HUES6 (cell line): ENCODE measurements around the gene MAST1.

Experiments used
- H3K27ac ChIP-seq: 2 replicates; pipeline ENCODE4 v1.7.0; 2013; ENCODE audit warnings: low read depth, mild to moderate bottlenecking, low read length, inconsistent platforms
- H3K27me3 ChIP-seq: 2 replicates; pipeline ENCODE4 v1.6.1; 2013; ENCODE audit warnings: low read length; ENCODE audit not compliant: control insufficient read depth, insufficient read depth
- H3K36me3 ChIP-seq: 2 replicates; pipeline ENCODE4 v1.6.1; 2013; ENCODE audit warnings: low read length; ENCODE audit not compliant: control insufficient read depth, insufficient read depth
- H3K4me1 ChIP-seq: 2 replicates; pipeline ENCODE4 v1.6.1; 2013; ENCODE audit warnings: low read length; ENCODE audit not compliant: control insufficient read depth, insufficient read depth
- H3K4me3 ChIP-seq: 2 replicates; pipeline ENCODE4 v1.5.1; 2013; ENCODE audit warnings: low read depth, low read length
- H3K9ac ChIP-seq: one replicate; pipeline ENCODE4 v1.6.1; 2013; ENCODE audit warnings: mild to moderate bottlenecking, low read length
- H3K9me3 ChIP-seq: 2 replicates; pipeline ENCODE4 v1.6.1; 2013; ENCODE audit warnings: low read depth, low read length; ENCODE audit not compliant: control insufficient read depth, insufficient read depth

The MAST1 gene

DNA sequence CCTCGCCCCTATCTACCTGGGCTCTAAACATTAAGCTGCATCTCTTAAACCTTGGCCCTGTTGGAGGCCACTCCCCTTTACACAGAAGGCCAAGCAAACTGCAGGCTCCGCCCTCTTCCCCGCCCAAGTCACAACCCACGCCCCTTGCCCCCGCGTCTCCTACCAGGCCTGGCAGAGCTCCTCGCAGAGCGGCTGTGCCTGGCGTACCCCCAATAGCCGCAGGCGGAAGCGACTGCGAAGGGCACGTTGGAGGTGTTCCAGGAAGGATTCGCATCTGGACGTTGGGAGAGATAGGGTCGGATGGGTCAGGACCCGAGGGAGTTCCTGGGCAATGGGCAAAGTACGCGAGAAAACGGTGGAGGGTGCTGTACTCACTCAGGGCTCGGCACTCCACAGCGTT lies 9.8 kb upstream of the MAST1 start:
- peaks cover 6% of the 10 kb centered on the region; the same call in 1 of the 2 replicates for H3K4me1 ChIP-seq
- peaks cover 44% of the 10 kb centered on the region for H3K27me3 ChIP-seq
- no peak overlapping the region for H3K27ac ChIP-seq
- no peaks in the 10 kb centered on the region for H3K36me3 ChIP-seq
- no peak overlapping the region for H3K9ac ChIP-seq
- H3K9me3 ChIP-seq: no peaks in the 10 kb centered on the region
- H3K4me3 ChIP-seq: peak overlapping the region; percentile 59

DNA sequence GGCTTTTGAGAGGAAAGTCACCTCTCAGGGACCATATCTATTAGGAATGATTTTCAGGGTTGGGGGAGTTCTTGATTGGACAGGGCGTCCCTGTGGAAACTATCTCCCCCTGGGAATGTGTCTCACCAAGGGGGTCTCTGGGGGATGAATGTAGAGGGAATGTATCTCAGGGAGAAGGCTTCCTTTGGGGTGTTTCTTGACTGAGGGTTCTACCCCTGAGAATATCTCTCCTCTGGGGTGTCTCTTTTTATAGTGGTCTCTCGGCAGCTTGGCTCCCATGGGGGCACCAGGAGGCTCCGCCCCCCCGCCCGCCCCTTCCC lies 4.9 kb upstream of the MAST1 start:
- Histone ChIP-seq H3K9ac (no peak overlapping the region), H3K27ac (no peak overlapping the region), H3K27me3 (peaks cover 82% of the 10 kb centered on the region), H3K4me1 (peaks cover 3% of the 10 kb centered on the region; the same call in 1 of the 2 replicates), H3K36me3 (no peaks in the 10 kb centered on the region), H3K4me3 (peak overlapping the region; percentile 40), H3K9me3 (no peaks in the 10 kb centered on the region)

- Histone ChIP-seq H3K27ac (no peak overlapping the region), H3K27me3 (peaks cover 79% of the 10 kb centered on the region)
Measured at GRCh38 chr19:12833738-12834565, 4.4 kb upstream of the MAST1 start.

GRCh38 chr19:12834566-12834943 lies 3.8 kb upstream of the MAST1 start, which contains the start of gene RTBDN:
Gene RTBDN, minus strand, starts transcription at chr19:12834579. Its CDS starts 4,600 bp downstream, at chr19:12829979.
- Histone ChIP-seq H3K27ac (no peak within 1 kb of the TSS), H3K9me3 (no peaks in the 10 kb centered on the region), H3K9ac (no peak within 1 kb of the TSS), H3K36me3 (no peaks in the 10 kb centered on the region), H3K4me3 (peak within 1 kb of the TSS; percentile 69), H3K27me3 (peaks cover 83% of the 10 kb centered on the region), H3K4me1 (peaks cover 8% of the 10 kb centered on the region; the same call in 1 of the 2 replicates)

More at GRCh38 chr19:12833738-12834565, 4.4 kb upstream of the MAST1 start:
- Histone ChIP-seq H3K4me1 (peaks cover 3% of the 10 kb centered on the region; the same call in 1 of the 2 replicates), H3K36me3 (no peaks in the 10 kb centered on the region), H3K4me3 (peak overlapping the region; percentile 69), H3K9ac (no peak overlapping the region), H3K9me3 (no peaks in the 10 kb centered on the region)

DNA sequence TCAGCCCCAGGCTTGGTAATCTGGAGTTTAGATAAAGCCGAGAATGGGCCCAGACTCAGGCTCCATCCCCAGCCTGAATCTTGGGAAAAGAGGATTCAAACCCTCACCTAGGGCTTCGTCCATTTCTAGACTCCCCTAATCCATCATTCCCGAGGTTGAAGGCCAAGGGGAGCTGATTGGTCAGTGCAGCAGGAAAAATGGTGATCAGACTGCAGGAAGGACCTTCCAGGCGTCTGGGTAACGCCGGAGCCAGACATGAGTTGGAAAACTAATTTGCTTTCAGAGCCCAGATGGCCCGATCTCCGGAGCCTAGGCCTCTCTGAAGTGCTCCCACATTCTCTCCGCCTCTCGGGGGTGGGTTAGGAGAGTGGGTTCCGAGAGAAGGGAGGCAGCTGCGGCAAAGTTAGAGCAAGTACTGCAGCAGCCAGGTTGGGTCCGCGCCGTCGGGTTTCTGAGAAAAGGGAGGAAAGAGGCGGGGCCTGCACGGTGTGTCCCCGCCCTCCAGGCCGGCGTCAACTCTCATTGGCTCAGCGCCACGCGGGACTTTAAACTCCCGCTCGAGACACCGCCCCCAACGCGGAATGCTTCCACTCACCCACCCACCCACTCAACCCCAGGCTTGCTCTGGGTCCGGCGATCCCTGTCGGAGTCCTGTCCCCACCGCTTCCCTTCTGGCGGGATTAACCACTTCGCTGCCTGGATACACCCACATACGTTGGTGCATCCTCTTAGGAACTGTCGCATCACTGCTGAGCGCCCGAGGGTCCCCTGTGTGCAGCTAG lies 3.1 kb upstream of the MAST1 start:
- Histone ChIP-seq H3K27ac (no peak overlapping the region), H3K4me1 (peaks cover 12% of the 10 kb centered on the region), H3K27me3 (peaks cover 82% of the 10 kb centered on the region), H3K36me3 (no peaks in the 10 kb centered on the region), H3K9me3 (no peaks in the 10 kb centered on the region), H3K9ac (no peak overlapping the region), H3K4me3 (peak overlapping the region; percentile 69)

DNA sequence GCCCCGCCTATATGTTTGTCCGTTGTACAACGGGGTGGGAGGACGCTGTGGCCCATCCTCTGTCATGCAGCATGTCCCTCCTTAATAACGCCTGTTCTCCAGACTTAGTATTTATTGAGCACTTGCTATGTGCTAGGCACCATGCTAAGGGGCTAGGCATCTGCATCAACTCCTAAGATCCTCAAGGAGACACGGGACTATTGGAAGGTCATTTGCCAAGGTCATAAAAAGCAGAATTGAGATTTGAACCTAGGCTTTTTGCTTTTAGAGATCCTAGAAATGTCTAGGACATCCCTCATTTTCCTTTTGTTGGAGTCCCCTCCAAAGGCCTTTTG lies 1.8 kb upstream of the MAST1 start:
- Histone ChIP-seq H3K27me3 (peaks cover 69% of the 10 kb centered on the region), H3K4me3 (peak overlapping the region; percentile 69; the same call in 1 of the 2 replicates), H3K9ac (no peak overlapping the region), H3K27ac (no peak overlapping the region), H3K9me3 (no peaks in the 10 kb centered on the region), H3K36me3 (no peaks in the 10 kb centered on the region), H3K4me1 (peaks cover 17% of the 10 kb centered on the region)

DNA sequence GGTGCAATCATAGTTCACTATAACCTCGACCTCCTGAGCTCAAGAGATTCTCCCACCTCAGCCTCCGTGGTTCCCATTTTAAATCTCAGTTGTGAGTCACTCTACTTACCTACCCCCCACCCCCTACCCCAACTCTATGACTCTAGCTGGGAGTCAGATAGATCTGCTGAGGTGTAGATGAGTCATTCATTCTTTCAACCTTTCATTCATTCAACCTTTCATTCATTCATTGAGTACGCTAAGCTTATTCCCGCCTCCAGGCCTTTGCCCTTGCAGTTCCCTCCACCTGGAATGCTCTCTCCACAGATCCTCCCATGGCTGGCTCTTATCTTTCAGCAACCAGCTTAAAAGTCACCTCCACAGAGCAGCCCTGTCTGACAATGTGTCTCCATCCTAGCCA lies 1.1 kb upstream of the MAST1 start:
- Histone ChIP-seq H3K27ac (no peak overlapping the region), H3K27me3 (peaks cover 62% of the 10 kb centered on the region), H3K36me3 (no peaks in the 10 kb centered on the region), H3K9me3 (no peaks in the 10 kb centered on the region), H3K9ac (no peak overlapping the region), H3K4me3 (no peak overlapping the region), H3K4me1 (peaks cover 19% of the 10 kb centered on the region)

DNA sequence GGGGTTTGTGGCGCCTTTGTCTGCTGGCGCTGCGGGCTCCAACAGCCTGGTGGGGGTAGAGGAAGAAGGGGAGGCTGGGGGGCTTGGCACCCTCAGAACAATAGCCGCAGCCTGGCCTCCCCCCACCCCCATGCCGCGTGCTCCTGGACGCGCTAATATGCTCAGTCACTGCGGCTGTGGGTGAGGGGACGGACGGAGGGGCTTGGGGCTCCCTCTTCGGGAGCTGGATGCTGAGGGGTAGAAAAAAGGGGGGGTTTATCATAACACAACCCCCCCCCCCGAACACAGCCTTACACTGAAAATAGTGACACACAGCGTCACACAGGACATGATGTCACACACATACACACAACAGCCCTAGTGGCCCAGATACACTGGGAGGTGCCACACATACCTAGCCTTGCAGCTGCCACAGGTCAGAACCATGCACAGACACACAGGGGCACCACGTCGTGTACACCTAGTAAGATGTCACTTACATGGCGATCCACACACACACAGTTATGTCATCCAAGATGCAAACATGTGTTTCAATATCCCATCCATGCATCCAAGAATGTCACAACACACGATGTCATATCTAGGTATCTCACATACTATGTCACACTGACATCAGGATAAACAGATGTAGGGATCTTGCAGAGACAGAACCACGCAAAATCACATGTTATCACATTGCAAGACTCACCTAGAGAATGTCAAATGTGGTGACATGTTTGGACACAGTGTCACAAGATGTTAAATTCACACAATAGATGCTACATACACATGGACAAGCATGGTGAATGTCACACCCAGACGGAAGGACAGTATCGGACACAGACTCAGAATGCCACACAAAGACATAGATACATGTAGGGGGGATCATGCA lies 806 bp downstream of the MAST1 start:
- Histone ChIP-seq H3K4me3 (peak overlapping the region; percentile 70), H3K27me3 (peaks cover 49% of the 10 kb centered on the region), H3K36me3 (no peaks in the 10 kb centered on the region; the same call in 1 of the 2 replicates), H3K9me3 (no peaks in the 10 kb centered on the region), H3K9ac (no peak overlapping the region), H3K27ac (no peak overlapping the region), H3K4me1 (peaks cover 19% of the 10 kb centered on the region)

GRCh38 chr19:12840091-12841079 lies 2.1 kb downstream of the MAST1 start:
- H3K9me3 ChIP-seq: no peaks in the 10 kb centered on the region
- H3K36me3 ChIP-seq: no peaks in the 10 kb centered on the region; the same call in 1 of the 2 replicates
- H3K27ac ChIP-seq: peak overlapping the region; percentile 22; the same call in 1 of the 2 replicates
- peak overlapping the region; percentile 60 for H3K4me3 ChIP-seq
- no peak overlapping the region for H3K9ac ChIP-seq
- H3K4me1 ChIP-seq: peaks cover 19% of the 10 kb centered on the region
- H3K27me3 ChIP-seq: peaks cover 37% of the 10 kb centered on the region

- H3K4me1 ChIP-seq: peaks cover 19% of the 10 kb centered on the region
Measured at GRCh38 chr19:12841094-12841493, 2.8 kb downstream of the MAST1 start.

More at GRCh38 chr19:12841094-12841493, 2.8 kb downstream of the MAST1 start:
- Histone ChIP-seq H3K36me3 (no peaks in the 10 kb centered on the region; the same call in 1 of the 2 replicates), H3K9ac (no peak overlapping the region), H3K9me3 (no peaks in the 10 kb centered on the region), H3K27me3 (peaks cover 30% of the 10 kb centered on the region), H3K4me3 (peak overlapping the region; percentile 60), H3K27ac (peak overlapping the region; percentile 22; the same call in 1 of the 2 replicates)
